Right cardiac atrium (tissue), 5 donors: ENCODE results near the gene F13A1. TPM values are rescaled to one million over a fixed set of nuclear protein-coding genes. Genes with fewer than 3 reads are reported as not detected.

ENCODE experiments used
- ATAC-seq, 2 donors: fragments of 200-7000 bp; cut with Tn5 transposase; one replicate each; pipeline versions ENCODE4 v1.8.0 to v1.9.1; 2020; ENCODE audit warnings: moderate library complexity in 2 of 2, mild to moderate bottlenecking in 1 of 2
- DNase-seq, 3 donors: peaks; one replicate each; pipeline ENCODE4 v3.0.0-alpha.2; 2020
- H3K27ac ChIP-seq: one replicate; pipeline ENCODE4 v1.5.1; 2013; ENCODE audit warnings: mild to moderate bottlenecking, low read length, control low read depth, moderate library complexity
- H3K27me3 ChIP-seq: one replicate; pipeline ENCODE4 v1.6.1; 2013; ENCODE audit not compliant: control insufficient read depth, insufficient read depth
- H3K4me1 ChIP-seq: one replicate; pipeline ENCODE4 v1.6.1; 2013; ENCODE audit warnings: low read length; ENCODE audit not compliant: control insufficient read depth, insufficient read depth
- H3K4me3 ChIP-seq: one replicate; pipeline ENCODE4 v1.5.1; 2013; ENCODE audit warnings: low read length, control low read depth
- H3K9me3 ChIP-seq: one replicate; pipeline ENCODE4 v1.6.1; 2013; ENCODE audit warnings: low read length; ENCODE audit not compliant: control insufficient read depth
- WGBS: extraction: QIAGEN DNeasy Blood & Tissue Kit; methylation state at CpG from one replicate; pipeline ENCODE4 v1.1.7; 2013; 5-methylcytosine and 5-hydroxymethylcytosine counted together
- intact Hi-C, 4 donors: fragments of 100-400 bp; cut with DNase I; formaldehyde crosslinking; loops; one replicate each; pipeline versions ENCODE4 v1.11.0 to v1.14.0; 2022 to 2023
- long read RNA-seq, 4 donors: library from polyadenylated mRNA; unstranded; transcript quantifications; one replicate each; pipeline ENCODE4 v2.0.0, GENCODE V29; 2020 to 2021
- polyA plus RNA-seq: library from polyadenylated mRNA; stranded (reverse); fragments of 200-250 nt; gene quantifications from one replicate; pipeline ENCODE4 v1.2.3, GENCODE V29; 2013
- total RNA-seq, 4 donors: library from RNA; stranded (reverse); fragmentation: NEBNext Ultra II Directional; extraction: Animal tissue kit (Norgen Biotek cat#: 25700); gene quantifications; one replicate each; pipeline ENCODE4 v1.2.1, GENCODE V29; 2021
- donor health status: healthy with polysubstance abuse.
- donor health status: DM: no; HTN: yes; CAD: no.
- donor health status: DM: no; HTN: no; CAD: no.
- donor health status: DM: no; HTN: yes; CAD: no; lungs with severe emphysema.
- donor health status: DM: yes; HTN: yes; CAD: no.

Gene F13A1
- total RNA-seq = 100 to 1,000 TPM in 2 of 4 donors, 10 to 100 TPM in 2; 77.9 to 140 (median 107) TPM
- polyA plus RNA-seq = 9.4 TPM
- long read RNA-seq, donor 1, transcript F13A1-201 (15 exons, 3,999 nt) = major isoform, 90 of 118 reads
- long read RNA-seq, donor 1, partial matches to known transcripts = 23 of 118 reads
- long read RNA-seq, donor 1, other reads (novel, unspliced or antisense) = 3 of 118 reads
- long read RNA-seq, donor 2, transcript F13A1-201 (15 exons, 3,999 nt) = major isoform, 46 of 56 reads
- long read RNA-seq, donor 2, partial matches to known transcripts = 9 of 56 reads
- long read RNA-seq, donor 2, other reads (novel, unspliced or antisense) = 1 of 56 reads
- long read RNA-seq, donor 3, transcript F13A1-201 (15 exons, 3,999 nt) = major isoform, 178 of 198 reads
- long read RNA-seq, donor 3, partial matches to known transcripts = 13 of 198 reads
- long read RNA-seq, donor 3, other reads (novel, unspliced or antisense) = 5 of 198 reads
- long read RNA-seq, donor 4, transcript F13A1-201 (15 exons, 3,999 nt) = major isoform, 27 of 39 reads
- long read RNA-seq, donor 4, partial matches to known transcripts = 10 of 39 reads
- long read RNA-seq, donor 4, other reads (novel, unspliced or antisense) = 2 of 39 reads

DNA sequence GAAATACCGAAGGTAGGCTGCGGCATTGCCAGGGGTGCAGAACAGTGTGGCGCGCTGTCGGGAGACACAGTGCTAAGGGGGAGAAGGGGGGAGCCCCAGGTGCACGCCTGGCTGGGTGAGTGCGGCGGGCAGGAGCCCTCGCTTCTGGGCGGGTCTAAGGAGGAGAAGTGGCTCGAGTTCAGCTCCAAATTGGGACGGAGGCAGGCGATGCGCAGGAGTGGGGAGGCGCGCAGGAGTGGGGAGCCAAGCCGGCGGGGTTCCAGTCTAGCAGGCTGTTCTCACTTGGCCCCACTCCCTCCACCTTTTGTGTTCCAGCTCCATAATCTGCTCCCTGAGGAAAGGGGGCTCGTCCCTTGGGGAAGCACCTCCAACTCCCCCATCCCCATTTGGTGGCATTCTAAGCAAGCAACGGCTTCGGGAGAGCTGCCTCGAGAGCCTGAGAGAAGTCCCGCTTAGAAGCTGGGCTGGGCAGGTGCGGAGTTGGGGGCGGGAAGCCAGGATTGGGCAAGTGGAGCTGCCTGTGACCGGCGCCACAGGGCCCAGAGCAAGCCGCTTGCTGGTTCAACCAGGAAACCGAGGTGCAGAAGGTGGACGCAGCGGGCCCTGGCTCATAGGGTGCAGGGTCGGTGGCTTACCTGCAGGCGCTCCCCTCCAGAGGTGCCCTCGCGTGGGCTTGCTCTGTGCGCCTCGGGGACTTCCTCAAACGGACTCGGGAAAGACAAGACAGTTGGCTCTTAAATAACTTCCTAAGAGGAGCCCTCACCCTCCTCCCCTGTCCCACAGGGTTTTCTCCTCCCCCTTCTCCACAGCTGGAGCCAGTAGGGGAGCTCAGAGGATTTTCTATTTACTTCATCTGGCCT is at the start of gene F13A1:
F13A1 (minus strand) TSS at position 711 of the 860 bp plus-strand sequence. CDS start 1,998 bp downstream, outside the sequence.
- Histone ChIP-seq H3K27ac (no peak within 1 kb of the TSS), H3K4me1 (no peaks in the 10 kb centered on the region), H3K4me3 (no peak within 1 kb of the TSS), H3K9me3 (no peaks in the 10 kb centered on the region), H3K27me3 (no peaks in the 10 kb centered on the region)
- 10% methylated on average over 39 of the region's 39 CpGs for WGBS
- intact Hi-C loops = loop anchor here in 1 of 4 donors (10.0 kb wide), 1 partner anchor 265 kb away; no protein-coding TSS in a partner anchor
- DNase-seq (peak; percentile 19 to 73 (median 59)), ATAC-seq (peak; percentile 36 to 47)

GRCh38 chr6:6368684-6369052 is 48.2 kb upstream of the F13A1 start:
- 91% methylated on average over 1 of the region's 1 CpG for WGBS
- no peak overlapping the region for H3K4me3 ChIP-seq
- ATAC-seq = peak in 1 of 2 donors; percentile 38
- H3K27ac ChIP-seq = no peak overlapping the region
- no peaks in the 10 kb centered on the region for H3K9me3 ChIP-seq
- H3K27me3 ChIP-seq = no peaks in the 10 kb centered on the region
- DNase-seq = no peak
- intact Hi-C loops = no loop called here
- no peaks in the 10 kb centered on the region for H3K4me1 ChIP-seq

DNA sequence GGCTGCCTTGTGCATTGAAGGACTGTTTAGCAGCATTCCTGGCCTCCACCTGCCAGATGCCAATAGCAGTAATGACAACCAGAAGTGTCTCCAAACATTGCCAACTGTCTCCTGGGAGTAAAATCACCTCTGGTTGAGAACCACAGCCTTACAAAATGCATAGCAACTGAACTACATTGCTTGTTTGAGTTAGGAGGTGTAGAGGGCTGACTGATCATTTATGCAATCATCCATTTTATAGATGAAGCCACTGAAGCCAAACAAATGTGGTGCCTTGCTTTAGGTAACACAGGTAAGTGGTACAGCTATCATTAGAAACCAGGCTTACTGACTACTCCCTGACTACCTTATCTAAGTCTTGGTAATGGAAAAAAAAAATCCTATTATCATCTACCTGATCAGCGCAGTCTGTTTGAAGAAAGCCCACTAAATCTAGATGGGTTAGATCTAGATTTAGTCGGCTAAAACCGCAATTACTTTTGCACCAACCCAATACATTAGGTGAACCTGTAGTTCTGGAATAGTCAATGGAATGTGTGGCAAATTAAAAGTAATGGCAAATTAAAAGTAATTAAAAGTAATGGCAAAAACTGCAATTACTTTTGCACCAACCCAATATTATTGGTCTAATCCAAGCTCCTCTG is 47.7 kb upstream of the F13A1 start:
- intact Hi-C loops = no loop called here
- H3K27ac ChIP-seq = no peak overlapping the region
- no peak for DNase-seq
- H3K9me3 ChIP-seq = no peaks in the 10 kb centered on the region
- H3K4me3 ChIP-seq = no peak overlapping the region
- ATAC-seq = no peak
- H3K4me1 ChIP-seq = no peaks in the 10 kb centered on the region
- WGBS = 97% methylated on average over 3 of the region's 3 CpGs
- H3K27me3 ChIP-seq = no peaks in the 10 kb centered on the region

DNA sequence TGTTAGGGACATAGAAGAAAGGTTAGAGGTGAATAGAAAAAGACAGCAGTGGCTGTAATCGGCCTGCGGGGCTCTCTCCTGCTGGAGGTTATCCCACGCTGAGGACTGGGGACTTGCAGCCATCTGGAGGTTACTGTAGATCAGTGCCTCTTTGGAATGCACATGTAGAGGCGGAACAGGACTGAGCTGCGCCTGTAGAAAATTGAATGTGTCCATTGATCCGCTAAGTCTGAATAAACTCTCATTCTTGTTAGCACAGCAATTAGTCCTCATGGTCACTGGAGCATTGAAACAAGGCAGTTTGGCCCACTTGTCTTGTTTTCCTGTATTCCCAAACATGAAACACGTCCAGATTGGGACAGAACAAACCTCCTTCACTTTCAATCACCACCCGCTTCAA is 46.3 kb upstream of the F13A1 start:
- no peak for ATAC-seq
- H3K9me3 ChIP-seq = no peaks in the 10 kb centered on the region
- no peak for DNase-seq
- no peaks in the 10 kb centered on the region for H3K4me1 ChIP-seq
- intact Hi-C loops = no loop called here
- 68% methylated on average over 8 of the region's 8 CpGs for WGBS
- H3K27ac ChIP-seq = no peak overlapping the region
- no peaks in the 10 kb centered on the region for H3K27me3 ChIP-seq
- no peak overlapping the region for H3K4me3 ChIP-seq

- no peak for DNase-seq
- no peaks in the 10 kb centered on the region for H3K9me3 ChIP-seq
- 87% methylated on average over 4 of the region's 4 CpGs for WGBS
- no peak for ATAC-seq
- H3K4me1 ChIP-seq = no peaks in the 10 kb centered on the region
- H3K27me3 ChIP-seq = no peaks in the 10 kb centered on the region
- H3K4me3 ChIP-seq = no peak overlapping the region
- no peak overlapping the region for H3K27ac ChIP-seq
- intact Hi-C loops = no loop called here
Measured at GRCh38 chr6:6365242-6365641, 44.8 kb upstream of the F13A1 start.

DNA sequence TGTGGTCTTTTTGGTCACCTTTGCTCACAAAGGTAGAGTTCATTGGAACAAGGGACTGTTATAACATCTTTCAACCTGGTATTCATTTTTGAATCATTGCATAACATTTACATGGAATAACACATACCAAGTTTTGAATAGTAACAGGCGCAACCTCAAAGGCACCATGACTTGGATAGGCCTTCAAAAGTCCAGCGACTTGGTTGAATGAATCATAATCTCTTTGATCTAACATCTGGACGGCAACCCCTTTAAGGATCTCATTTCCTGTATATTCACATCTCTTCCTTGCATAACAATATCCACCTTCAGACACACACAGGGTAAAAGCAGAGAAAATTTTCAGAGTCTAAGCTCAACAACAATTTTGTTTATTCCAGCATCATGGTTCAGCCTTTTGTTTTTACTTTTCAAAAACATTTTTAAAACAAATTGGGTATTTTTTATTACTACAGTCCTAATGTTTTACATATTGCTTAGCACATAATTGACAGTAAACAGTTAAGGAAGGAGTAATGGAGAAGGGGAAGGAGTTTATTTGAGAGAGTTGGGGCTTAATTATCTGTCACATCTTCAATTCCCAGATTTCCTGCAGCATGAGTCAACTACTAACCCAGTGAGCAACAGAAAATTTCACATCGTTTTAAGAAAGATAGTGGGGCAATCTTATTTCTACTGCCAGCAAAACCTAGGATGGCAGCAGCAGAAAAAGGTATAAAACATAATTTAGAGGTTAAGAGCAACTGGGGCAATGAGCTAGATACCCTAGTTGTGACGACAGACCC is 41.8 kb upstream of the F13A1 start:
- DNase-seq (no peak), ATAC-seq (no peak)
- Histone ChIP-seq H3K4me1 (no peaks in the 10 kb centered on the region), H3K27me3 (no peaks in the 10 kb centered on the region), H3K9me3 (no peaks in the 10 kb centered on the region), H3K4me3 (no peak overlapping the region), H3K27ac (no peak overlapping the region)
- intact Hi-C loops = no loop called here
- whole genome bisulfite sequencing = 69% methylated on average over 5 of the region's 5 CpGs

GRCh38 chr6:6357530-6357929 is 37.1 kb upstream of the F13A1 start:
- no peak for ATAC-seq
- no peak overlapping the region for H3K27ac ChIP-seq
- no peaks in the 10 kb centered on the region for H3K27me3 ChIP-seq
- no peaks in the 10 kb centered on the region for H3K9me3 ChIP-seq
- H3K4me1 ChIP-seq = no peaks in the 10 kb centered on the region
- no peak for DNase-seq
- intact Hi-C loops = no loop called here
- no peak overlapping the region for H3K4me3 ChIP-seq
- WGBS = 86% methylated on average over 3 of the region's 3 CpGs

DNA sequence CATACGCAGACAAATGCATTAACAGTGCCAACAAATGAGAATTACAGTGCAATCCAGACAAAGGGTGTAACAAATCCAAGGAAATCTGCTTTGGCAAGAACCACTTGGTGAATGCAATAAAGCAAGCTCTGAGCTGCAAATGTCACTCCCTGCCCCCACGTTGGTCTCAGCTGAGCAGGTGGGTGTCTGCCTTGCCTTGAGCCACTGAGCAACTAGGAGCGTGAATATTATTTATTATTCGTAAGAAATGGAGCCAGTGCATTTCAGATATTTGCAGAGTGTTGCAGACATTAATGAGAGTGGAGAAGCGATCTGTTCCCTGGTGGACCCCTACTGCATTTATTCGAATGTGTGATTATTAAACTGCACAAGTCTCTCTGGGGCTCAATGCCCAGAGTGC is 36.6 kb upstream of the F13A1 start:
- no peak overlapping the region for H3K27ac ChIP-seq
- H3K4me1 ChIP-seq = no peaks in the 10 kb centered on the region
- intact Hi-C loops = no loop called here
- no peaks in the 10 kb centered on the region for H3K27me3 ChIP-seq
- no peak overlapping the region for H3K4me3 ChIP-seq
- WGBS = 65% methylated on average over 6 of the region's 6 CpGs
- ATAC-seq = no peak
- no peak for DNase-seq
- H3K9me3 ChIP-seq = no peaks in the 10 kb centered on the region

GRCh38 chr6:6352772-6353171 is 32.3 kb upstream of the F13A1 start:
- no peaks in the 10 kb centered on the region for H3K4me1 ChIP-seq
- intact Hi-C loops = no loop called here
- ATAC-seq (no peak), DNase-seq (no peak)
- no peak overlapping the region for H3K27ac ChIP-seq
- H3K27me3 ChIP-seq = no peaks in the 10 kb centered on the region
- no peak overlapping the region for H3K4me3 ChIP-seq
- 94% methylated on average over 6 of the region's 6 CpGs for WGBS
- H3K9me3 ChIP-seq = no peaks in the 10 kb centered on the region

GRCh38 chr6:6351511-6352025 is 31.1 kb upstream of the F13A1 start:
- no peaks in the 10 kb centered on the region for H3K4me1 ChIP-seq
- H3K27me3 ChIP-seq = no peaks in the 10 kb centered on the region
- no peak for ATAC-seq

More at GRCh38 chr6:6351511-6352025, 31.1 kb upstream of the F13A1 start:
- DNase-seq = no peak
- intact Hi-C loops = no loop called here
- Histone ChIP-seq H3K27ac (no peak overlapping the region), H3K4me3 (no peak overlapping the region), H3K9me3 (no peaks in the 10 kb centered on the region)
- 37% methylated on average over 6 of the region's 6 CpGs for WGBS
